Head of caudate nucleus (tissue), 42 donors: ENCODE measurements around the gene TWNK.

Experiments used
- DNase-seq, 42 donors: peaks; one replicate each; pipeline versions ENCODE4 v3.0.0 to v3.0.0-alpha.2; 2020 to 2021; ENCODE audit warnings: mixed read lengths in 7 of 42
- intact Hi-C: fragments of 100-400 bp; cut with DNase I; formaldehyde crosslinking; loops from one replicate; pipeline ENCODE4 v1.15.0; 2022

The TWNK gene

GRCh38 chr10:101005869-101006567 lies 18.7 kb downstream of the TWNK start:
- no peak for DNase-seq

GRCh38 chr10:101006593-101007098 lies 19.3 kb downstream of the TWNK start:
- DNase-seq, result peak in 20 of 42 donors; percentile 33 to 82 (median 60)
- intact Hi-C loops, result no loop called here

More at GRCh38 chr10:101005869-101006567, 18.7 kb downstream of the TWNK start:
- intact Hi-C loops, result no loop called here

- DNase-seq, result peak in 12 of 42 donors; percentile 24 to 71 (median 44)
- intact Hi-C loops, result no loop called here
Observed at GRCh38 chr10:101007099-101007711, 19.9 kb downstream of the TWNK start.

- intact Hi-C loops, result no loop called here
- peak in 28 of 42 donors; percentile 39 to 83 (median 65) for DNase-seq
Observed at GRCh38 chr10:101007915-101008822, 20.8 kb downstream of the TWNK start.

- intact Hi-C loops, result no loop called here
- peak in 41 of 42 donors; percentile 62 to 94 (median 84) for DNase-seq
Observed at GRCh38 chr10:101008823-101009423, 21.6 kb downstream of the TWNK start.

- intact Hi-C loops, result loop anchor here (10.0 kb wide), 1 partner anchor 54 kb away; the partner anchor contains the start of gene KAZALD1
- DNase-seq, result peak in 1 of 42 donors; percentile 17
Observed at GRCh38 chr10:101010329-101010728, 23.0 kb downstream of the TWNK start.

GRCh38 chr10:101011517-101012423 lies 24.4 kb downstream of the TWNK start:
- intact Hi-C loops, result loop anchor here (10.0 kb wide), 1 partner anchor 53 kb away; the partner anchor contains the start of gene KAZALD1
- peak in 4 of 42 donors; percentile 37 to 64 (median 48) for DNase-seq

- DNase-seq, result peak; percentile 86 to 99 (median 96)
Observed at GRCh38 chr10:101012525-101013364, 25.4 kb downstream of the TWNK start.

GRCh38 chr10:101013365-101013825 lies 26.1 kb downstream of the TWNK start:
- intact Hi-C loops, result loop anchor here (10.0 kb wide), 1 partner anchor 51 kb away; the partner anchor contains the start of gene KAZALD1
- DNase-seq, result peak in 1 of 42 donors; percentile 34

More at GRCh38 chr10:101012525-101013364, 25.4 kb downstream of the TWNK start:
- intact Hi-C loops, result loop anchor here (10.0 kb wide), 1 partner anchor 52 kb away; the partner anchor contains the start of gene KAZALD1

GRCh38 chr10:101014230-101014884 lies 27.0 kb downstream of the TWNK start:
- intact Hi-C loops, result loop anchor here (1.0 to 10.0 kb wide), 2 partner anchors 20 to 50 kb away; partner anchors contain the start of gene KAZALD1
- peak; percentile 61 to 97 (median 92) for DNase-seq

- intact Hi-C loops, result loop anchor here (1.0 to 10.0 kb wide), 2 partner anchors 21 to 50 kb away; partner anchors contain the start of gene KAZALD1
Observed at GRCh38 chr10:101014966-101015581, 27.7 kb downstream of the TWNK start.

GRCh38 chr10:101015582-101015973 lies 28.2 kb downstream of the TWNK start:
- peak in 2 of 42 donors; percentile 33 to 38 for DNase-seq
- intact Hi-C loops, result loop anchor here (10.0 kb wide), 1 partner anchor 49 kb away; the partner anchor contains the start of gene KAZALD1

More at GRCh38 chr10:101014966-101015581, 27.7 kb downstream of the TWNK start:
- DNase-seq, result peak in 17 of 42 donors; percentile 31 to 79 (median 52)

GRCh38 chr10:101016814-101017213 lies 29.5 kb downstream of the TWNK start:
- no peak for DNase-seq
- intact Hi-C loops, result loop anchor here (10.0 kb wide), 1 partner anchor 48 kb away; the partner anchor contains the start of gene KAZALD1

GRCh38 chr10:101018118-101018599 lies 30.8 kb downstream of the TWNK start:
- intact Hi-C loops, result loop anchor here (10.0 kb wide), 1 partner anchor 47 kb away; the partner anchor contains the start of gene KAZALD1
- peak in 2 of 42 donors; percentile 15 to 17 for DNase-seq
